Measurements from ENCODE around the gene SERTAD2. TPM values are rescaled to one million over a fixed set of nuclear protein-coding genes. Genes with fewer than 3 reads are reported as not detected.
A peak's percentile ranks its signal among the peaks of the same experiment; 100 is the strongest.

SERTAD2 gene
- total RNA-seq, 1 donor from 2014 or later: 20.7 TPM

DNA sequence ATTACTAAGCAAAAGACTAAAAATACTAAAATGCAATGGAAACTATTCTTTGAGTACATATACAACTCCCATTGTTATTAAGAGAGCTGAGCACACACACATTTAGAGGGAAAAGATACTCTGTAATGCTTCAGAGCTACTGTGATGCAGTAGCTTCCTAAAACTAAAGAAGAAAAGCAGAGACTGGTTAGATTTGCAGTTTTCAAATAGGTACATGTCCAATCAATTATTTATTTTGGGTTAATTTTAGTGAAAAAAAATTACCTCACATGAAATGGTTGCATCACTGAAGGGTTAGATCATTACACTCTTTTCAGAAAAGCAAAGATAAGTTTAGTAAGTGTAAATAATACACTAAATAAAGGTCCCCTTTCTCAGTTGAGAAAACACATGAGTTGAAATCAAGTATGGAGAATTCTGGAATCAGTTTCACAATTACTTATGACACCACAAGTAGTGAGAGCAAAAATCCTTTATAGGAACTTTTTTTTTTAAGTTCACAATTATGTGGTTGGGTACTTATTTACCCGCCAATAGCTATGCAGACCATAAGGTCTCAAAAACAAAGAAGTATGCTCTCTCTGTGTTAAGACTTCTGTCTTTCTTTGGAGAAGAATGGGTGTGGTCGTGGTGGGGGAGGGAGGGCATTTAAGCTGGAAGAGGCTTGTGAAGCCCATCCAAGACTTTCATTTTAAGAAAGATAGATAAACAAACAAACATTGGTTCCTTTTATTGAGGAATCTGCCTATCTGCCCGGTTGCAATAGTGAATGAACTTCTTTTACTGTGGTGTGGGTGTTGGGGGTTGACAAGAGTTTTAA lies 25.3 kb upstream of the SERTAD2 start:
- Histone ChIP-seq H3K9me3 (no peaks in the 10 kb centered on the region), H3K27ac (no peak overlapping the region), H3K4me1 (peaks cover 3% of the 10 kb centered on the region), H3K4me3 (no peak overlapping the region), H3K27me3 (no peaks in the 10 kb centered on the region), H3K36me3 (no peaks in the 10 kb centered on the region)
- intact Hi-C loops (cut with DNase I): no loop called here
- DNase-seq (no peak), ATAC-seq (peak; percentile 26)
- TF ChIP-seq, protein P1, sequence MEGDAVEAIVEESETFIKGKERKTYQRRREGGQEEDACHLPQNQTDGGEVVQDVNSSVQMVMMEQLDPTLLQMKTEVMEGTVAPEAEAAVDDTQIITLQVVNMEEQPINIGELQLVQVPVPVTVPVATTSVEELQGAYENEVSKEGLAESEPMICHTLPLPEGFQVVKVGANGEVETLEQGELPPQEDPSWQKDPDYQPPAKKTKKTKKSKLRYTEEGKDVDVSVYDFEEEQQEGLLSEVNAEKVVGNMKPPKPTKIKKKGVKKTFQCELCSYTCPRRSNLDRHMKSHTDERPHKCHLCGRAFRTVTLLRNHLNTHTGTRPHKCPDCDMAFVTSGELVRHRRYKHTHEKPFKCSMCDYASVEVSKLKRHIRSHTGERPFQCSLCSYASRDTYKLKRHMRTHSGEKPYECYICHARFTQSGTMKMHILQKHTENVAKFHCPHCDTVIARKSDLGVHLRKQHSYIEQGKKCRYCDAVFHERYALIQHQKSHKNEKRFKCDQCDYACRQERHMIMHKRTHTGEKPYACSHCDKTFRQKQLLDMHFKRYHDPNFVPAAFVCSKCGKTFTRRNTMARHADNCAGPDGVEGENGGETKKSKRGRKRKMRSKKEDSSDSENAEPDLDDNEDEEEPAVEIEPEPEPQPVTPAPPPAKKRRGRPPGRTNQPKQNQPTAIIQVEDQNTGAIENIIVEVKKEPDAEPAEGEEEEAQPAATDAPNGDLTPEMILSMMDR (IDR thresholded peaks at IDR 0.05): no peak

DNA sequence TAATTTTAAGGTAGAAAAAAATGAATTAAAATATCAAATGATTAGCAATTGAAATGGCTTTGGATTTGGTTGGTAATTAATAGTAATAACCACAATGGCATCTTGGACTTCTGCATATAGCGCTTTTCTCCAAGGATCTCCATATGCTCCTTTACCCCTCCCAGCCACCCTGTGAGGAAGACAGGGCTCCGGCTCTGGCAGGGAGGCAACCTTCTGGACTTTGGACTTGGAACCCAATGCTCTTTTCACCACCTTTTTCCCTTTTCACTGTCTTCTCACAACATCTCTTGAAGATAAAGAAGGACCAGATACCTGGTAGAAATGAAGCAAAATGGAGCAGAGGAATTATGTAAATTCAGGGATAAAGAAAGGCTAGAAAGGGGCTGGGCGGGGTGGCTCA lies 23.8 kb upstream of the SERTAD2 start:
- H3K4me1 ChIP-seq: peaks cover 3% of the 10 kb centered on the region
- DNase-seq: no peak
- no peaks in the 10 kb centered on the region for H3K9me3 ChIP-seq
- no peak for ATAC-seq
- no peak overlapping the region for H3K4me3 ChIP-seq
- TF ChIP-seq, protein P1 (IDR thresholded peaks at IDR 0.05): no peak
- intact Hi-C loops (cut with DNase I): no loop called here
- no peaks in the 10 kb centered on the region for H3K27me3 ChIP-seq
- H3K27ac ChIP-seq: no peak overlapping the region
- H3K36me3 ChIP-seq: no peaks in the 10 kb centered on the region

GRCh38 chr2:64675860-64676259 lies 22.1 kb upstream of the SERTAD2 start:
- Histone ChIP-seq H3K4me3 (no peak overlapping the region), H3K9me3 (no peaks in the 10 kb centered on the region), H3K27me3 (no peaks in the 10 kb centered on the region), H3K27ac (no peak overlapping the region), H3K36me3 (no peaks in the 10 kb centered on the region), H3K4me1 (no peaks in the 10 kb centered on the region)
- DNase-seq (no peak), ATAC-seq (no peak)
- intact Hi-C loops (cut with DNase I): no loop called here
- TF ChIP-seq, protein P1 (IDR thresholded peaks at IDR 0.05): no peak

GRCh38 chr2:64672708-64673107 lies 19.0 kb upstream of the SERTAD2 start:
- TF ChIP-seq, protein P1 (IDR thresholded peaks at IDR 0.05): no peak
- DNase-seq (no peak), ATAC-seq (no peak)
- no peaks in the 10 kb centered on the region for H3K9me3 ChIP-seq
- peaks cover 3% of the 10 kb centered on the region for H3K4me1 ChIP-seq
- no peak overlapping the region for H3K4me3 ChIP-seq
- no peak overlapping the region for H3K27ac ChIP-seq
- intact Hi-C loops (cut with DNase I): no loop called here
- H3K36me3 ChIP-seq: no peaks in the 10 kb centered on the region
- no peaks in the 10 kb centered on the region for H3K27me3 ChIP-seq

DNA sequence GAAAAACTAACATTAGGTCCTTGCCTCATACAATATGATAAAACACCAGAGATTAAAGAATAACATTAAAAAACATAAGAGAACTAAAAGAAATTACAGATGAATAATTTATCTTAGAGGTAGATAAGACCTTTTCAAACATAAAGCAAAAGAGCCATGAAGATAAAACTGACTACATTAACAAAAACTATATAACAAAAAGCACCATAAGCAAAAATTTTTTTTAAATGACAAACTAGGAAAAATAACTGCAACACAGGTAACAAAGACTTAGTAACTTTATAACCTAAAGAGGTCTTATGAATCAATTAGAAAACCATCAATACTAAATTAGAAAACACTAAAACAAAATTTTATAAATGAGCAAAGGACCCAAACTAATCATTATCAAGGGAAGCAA lies 16.3 kb upstream of the SERTAD2 start:
- DNase-seq (no peak), ATAC-seq (no peak)
- no peak overlapping the region for H3K4me3 ChIP-seq
- intact Hi-C loops (cut with DNase I): no loop called here
- no peak overlapping the region for H3K27ac ChIP-seq
- no peaks in the 10 kb centered on the region for H3K9me3 ChIP-seq
- H3K4me1 ChIP-seq: peaks cover 5% of the 10 kb centered on the region
- no peaks in the 10 kb centered on the region for H3K36me3 ChIP-seq
- no peaks in the 10 kb centered on the region for H3K27me3 ChIP-seq
- TF ChIP-seq, protein P1 (IDR thresholded peaks at IDR 0.05): no peak
